A172 (cell line): ENCODE data around the gene UPK1B. TPM values are rescaled to one million over a fixed set of nuclear protein-coding genes. Genes with fewer than 3 reads are reported as not detected.

Source experiments
- DNase-seq: peaks from one replicate; pipeline ENCODE4 v3.0.0-alpha.2; 2015; ENCODE audit warnings: low spot score
- total RNA-seq: library from RNA; depleted of rRNA; stranded (reverse); fragments of >200 nt; shearing (Covaris generic); gene quantifications from 2 replicates; pipeline ENCODE4 v1.2.3, GENCODE V29; 2014

Gene UPK1B
- total RNA-seq, 1 experiment from 2014 or later, result not detected

- DNase-seq, result no peak
These were observed 3.4 kb downstream of the UPK1B start for GRCh38 chr3:119176778-119177177.

- no peak for DNase-seq
These were observed 3.9 kb downstream of the UPK1B start for GRCh38 chr3:119177321-119177720.

DNA sequence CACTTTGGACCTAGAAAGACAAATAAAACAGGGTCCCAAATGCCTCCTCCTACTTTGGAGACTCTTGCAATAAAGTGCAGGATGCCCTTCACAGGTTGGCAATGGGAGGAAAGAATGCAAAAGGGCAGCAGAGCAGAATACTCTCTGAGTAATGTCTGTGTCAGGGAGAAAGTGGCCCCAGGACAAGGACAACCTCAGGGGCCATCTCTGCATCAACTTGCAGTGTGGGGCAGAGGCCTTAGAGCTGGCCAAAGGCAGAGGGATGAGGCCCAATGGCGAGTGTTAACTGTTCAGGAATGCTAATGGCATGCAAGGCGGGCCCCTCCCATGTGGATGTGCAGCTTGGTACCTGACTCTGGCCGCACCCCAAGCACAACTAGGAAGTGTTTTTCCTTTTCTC, 8.4 kb downstream of the UPK1B start:
- peak; percentile 13 for DNase-seq

- DNase-seq, result no peak
These were observed 10.7 kb downstream of the UPK1B start for GRCh38 chr3:119184111-119184510.

DNA sequence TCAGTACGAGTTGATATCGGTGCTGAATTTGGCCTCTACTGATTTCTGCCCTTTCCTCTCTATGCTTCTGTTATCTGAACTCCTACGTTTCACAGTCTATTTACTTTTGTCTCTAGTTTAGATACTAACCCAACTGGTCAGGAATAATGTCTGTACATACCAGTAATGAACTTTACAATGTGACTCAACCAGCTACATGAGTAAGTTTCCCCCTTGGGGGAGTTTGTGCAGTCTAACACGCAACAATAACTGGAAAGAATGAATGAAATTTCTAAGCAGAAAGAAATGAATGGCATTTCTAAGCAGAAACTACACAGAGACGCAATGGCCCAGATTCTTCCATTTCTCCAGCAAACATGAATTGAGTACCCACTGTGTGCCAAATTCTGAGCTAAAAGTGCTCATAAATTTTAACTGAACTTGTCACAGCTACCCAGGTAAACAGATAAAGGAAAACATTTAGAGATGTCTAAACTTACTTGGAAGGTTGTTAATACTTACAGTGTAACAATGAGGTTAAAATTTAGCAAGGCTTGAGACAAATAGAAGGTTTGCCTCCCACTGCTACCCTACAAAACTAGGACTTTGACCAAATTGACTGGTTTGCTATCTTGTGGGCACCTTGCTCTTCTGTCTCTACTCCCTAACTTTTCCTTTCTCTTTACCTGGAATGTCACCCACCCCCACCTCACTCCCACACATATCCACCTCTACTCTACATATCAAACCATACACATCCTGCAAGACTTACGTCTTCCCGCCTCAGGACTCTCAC, 11.6 kb downstream of the UPK1B start:
- DNase-seq, result no peak

DNA sequence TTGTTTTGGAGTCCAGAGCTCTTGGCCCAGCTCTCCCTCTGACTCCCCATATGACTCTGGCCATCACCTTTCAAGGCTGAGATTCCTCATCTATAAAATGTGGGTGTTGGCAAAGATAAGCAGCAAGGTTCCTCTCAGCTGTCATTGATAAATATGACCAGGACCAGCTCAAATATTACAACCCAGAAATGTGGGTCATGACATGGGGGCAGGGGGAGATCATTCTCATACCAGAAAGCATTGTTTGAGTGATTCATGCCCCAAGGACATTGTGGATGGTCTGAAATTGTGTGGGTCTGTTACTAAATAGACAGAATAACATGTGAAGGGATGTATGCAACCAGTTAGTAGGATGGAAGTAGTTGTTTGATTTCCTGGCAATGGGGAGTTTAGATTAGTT, 13.9 kb downstream of the UPK1B start:
- DNase-seq, result no peak

DNA sequence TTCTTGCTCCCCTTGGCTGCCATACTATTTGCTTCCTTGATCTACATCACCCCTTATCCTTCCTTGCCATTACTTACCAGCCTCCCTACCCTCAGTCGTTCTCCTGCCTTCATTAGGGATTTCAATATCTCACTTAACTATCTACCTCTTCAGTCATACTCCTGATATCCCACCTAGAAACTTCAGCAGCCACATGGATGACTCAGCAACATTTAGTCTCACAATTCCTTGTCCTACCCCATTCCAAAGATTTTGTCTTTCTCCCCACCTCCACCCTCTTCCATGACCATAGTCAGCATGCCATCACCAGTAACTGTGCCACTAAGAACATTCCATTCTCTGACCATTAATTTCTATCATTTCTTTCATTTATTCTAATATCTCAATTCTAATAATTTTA, 18.4 kb downstream of the UPK1B start:
- no peak for DNase-seq

GRCh38 chr3:119194237-119195150, 21.1 kb downstream of the UPK1B start:
- DNase-seq, result no peak

- no peak for DNase-seq
These were observed 21.7 kb downstream of the UPK1B start for GRCh38 chr3:119195151-119195476.

- no peak for DNase-seq
These were observed 22.5 kb downstream of the UPK1B start for GRCh38 chr3:119195911-119196310.

DNA sequence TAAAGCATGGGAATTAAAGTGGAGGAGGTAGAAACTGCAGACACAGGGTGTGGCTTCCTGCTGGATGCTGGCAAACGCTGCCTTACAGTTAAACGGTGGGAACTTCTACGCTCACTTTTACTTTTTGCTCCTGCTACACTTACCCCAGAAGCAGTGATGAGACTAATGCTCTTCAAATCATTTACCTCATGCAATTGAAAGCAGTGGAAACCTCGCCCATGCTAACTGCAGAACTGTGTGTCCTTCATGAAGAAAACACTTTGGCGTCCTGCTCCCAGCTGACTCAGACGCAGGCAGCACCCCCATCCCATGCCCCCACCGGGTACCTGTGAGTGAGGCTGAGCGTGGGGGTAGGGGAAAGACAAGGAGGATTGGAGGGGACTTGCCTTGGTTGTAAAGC, 31.8 kb downstream of the UPK1B start:
- no peak for DNase-seq

GRCh38 chr3:119205685-119206084, 32.3 kb downstream of the UPK1B start:
- no peak for DNase-seq

GRCh38 chr3:119206611-119207511, 33.5 kb downstream of the UPK1B start:
- no peak for DNase-seq

DNA sequence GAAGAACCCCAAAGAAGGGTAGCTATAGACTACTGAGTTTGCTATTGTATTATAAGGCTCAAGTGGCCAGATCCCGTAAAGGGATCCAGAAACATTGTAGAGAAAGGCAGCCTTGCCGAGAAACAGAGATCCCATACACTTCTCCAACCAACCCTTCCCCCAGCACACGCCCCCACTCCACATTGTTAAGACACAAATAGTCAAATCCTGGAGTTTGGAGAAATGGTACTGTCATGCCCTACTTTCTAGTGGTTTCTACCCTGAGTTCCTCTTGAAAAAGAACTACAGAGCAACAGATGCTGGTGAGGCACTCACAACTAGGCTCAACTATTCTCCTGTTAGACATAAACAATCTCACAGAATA, 34.1 kb downstream of the UPK1B start:
- DNase-seq, result no peak

DNA sequence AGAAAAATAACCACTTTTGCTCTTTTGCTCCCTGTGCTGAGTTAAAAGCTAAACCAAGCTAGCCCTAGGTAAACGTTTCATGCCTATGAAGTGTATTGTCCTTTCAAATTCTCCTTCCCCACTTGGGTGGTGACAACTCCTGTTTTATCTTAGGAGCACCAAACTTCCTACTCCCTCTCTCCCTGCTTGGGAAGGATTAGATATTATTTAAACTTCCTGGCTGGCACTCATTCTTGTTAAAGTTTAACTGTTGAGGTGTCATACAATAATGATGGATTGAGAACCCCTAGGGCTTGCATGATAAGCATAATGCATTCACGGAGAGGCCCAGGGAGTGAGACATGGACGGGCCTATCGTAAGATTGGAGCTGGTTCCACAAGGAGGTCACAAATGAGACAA, 37.8 kb downstream of the UPK1B start:
- no peak for DNase-seq

GRCh38 chr3:119211803-119212202, 38.4 kb downstream of the UPK1B start:
- DNase-seq, result no peak

GRCh38 chr3:119219069-119219468, 45.7 kb downstream of the UPK1B start:
- DNase-seq, result no peak

- no peak for DNase-seq
These were observed 46.8 kb downstream of the UPK1B start for GRCh38 chr3:119220198-119220597.

- no peak for DNase-seq
These were observed 47.7 kb downstream of the UPK1B start for GRCh38 chr3:119220970-119221667.

- no peak for DNase-seq
These were observed 48.5 kb downstream of the UPK1B start for GRCh38 chr3:119221779-119222320.

GRCh38 chr3:119222391-119222790, 49.0 kb downstream of the UPK1B start:
- DNase-seq, result no peak
